AML-193 (cell line): Measurements from ENCODE around the gene AKNA.
A peak's percentile ranks its signal among the peaks of the same experiment; 100 is the strongest.

ENCODE experiments used
- DNase-seq, 2 experiments: peaks; one replicate each; lab custom pipeline; 2025; lab: John Stamatoyannopoulos, UW

Gene AKNA

DNA sequence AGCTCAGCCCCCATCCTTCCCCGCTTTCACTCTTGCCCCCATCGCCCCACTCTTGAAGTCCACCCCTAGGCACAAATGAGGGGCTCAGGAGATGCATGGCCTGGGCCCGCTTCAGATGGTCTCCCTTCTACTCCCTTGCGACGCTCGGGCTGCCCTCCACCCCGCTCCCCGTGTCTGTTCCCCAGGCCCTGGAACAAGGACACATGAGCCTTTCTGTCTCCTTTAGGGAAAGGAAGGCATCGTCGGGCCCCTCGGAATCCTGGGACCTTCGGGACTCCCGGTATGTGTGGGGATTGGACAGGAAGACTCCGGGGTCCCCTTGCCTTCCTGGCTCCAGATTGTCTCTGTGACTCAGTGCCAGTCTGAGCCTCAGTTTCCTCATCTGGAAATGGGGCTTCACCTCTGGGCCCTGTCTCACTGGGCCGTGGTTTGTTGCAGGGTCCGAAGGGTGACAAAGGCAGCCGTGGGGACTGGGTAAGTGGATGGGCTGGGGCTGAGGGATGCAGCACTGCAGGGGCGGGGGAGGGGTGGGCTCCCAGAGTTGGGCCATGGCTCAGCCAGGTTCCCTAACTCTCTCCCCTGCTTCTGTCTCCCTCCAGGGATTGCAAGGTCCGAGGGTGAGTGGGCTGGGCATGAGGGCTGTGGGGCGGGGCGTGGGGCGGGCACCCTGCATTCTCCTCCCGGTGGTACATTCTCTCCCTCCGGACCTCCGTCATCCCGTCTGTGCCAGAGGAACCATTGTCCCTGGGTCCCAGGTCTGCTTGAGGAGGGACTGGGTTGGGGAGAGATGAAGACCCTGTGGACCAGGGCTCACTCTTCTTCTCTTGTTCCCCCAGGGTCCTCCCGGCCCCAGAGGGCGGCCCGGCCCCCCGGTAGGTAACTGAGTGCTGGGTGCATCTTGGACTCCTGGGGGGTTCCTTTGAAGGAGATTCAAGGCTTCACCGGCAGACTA lies 86.7 kb downstream of the AKNA start:
- DNase-seq: no peak

DNA sequence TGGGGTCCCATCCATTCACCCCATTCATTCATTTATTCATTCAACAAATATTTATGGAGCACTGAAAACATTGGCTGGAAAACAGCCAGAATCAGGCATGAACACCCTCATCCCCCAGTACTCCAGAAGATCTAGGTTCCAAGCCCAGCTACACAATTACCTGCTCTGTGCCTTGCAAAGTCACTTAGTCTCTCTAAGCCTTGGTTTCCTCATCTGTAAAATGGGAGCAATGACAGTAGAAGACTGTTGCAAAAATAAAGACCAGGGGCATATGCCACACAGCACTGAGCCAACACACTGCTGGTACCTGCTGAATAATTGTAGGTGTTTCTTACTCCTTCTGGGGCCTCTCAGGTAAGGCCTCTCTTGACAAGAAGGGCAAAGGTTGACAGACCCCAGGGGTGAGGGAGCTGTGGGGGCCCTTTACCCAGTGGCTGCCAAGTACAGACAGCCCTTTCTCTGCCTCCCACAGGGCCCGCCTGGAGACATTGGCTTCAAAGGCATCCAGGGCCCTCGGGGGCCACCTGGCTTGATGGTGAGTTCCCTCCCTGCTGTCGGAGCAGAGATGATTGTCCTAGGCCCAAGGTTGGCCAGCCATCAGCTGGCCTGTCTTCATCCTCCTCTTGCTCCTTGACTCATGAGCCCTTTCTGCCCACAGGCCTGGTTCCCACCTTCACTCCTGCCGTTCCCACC lies 87.5 kb downstream of the AKNA start:
- DNase-seq: no peak

DNA sequence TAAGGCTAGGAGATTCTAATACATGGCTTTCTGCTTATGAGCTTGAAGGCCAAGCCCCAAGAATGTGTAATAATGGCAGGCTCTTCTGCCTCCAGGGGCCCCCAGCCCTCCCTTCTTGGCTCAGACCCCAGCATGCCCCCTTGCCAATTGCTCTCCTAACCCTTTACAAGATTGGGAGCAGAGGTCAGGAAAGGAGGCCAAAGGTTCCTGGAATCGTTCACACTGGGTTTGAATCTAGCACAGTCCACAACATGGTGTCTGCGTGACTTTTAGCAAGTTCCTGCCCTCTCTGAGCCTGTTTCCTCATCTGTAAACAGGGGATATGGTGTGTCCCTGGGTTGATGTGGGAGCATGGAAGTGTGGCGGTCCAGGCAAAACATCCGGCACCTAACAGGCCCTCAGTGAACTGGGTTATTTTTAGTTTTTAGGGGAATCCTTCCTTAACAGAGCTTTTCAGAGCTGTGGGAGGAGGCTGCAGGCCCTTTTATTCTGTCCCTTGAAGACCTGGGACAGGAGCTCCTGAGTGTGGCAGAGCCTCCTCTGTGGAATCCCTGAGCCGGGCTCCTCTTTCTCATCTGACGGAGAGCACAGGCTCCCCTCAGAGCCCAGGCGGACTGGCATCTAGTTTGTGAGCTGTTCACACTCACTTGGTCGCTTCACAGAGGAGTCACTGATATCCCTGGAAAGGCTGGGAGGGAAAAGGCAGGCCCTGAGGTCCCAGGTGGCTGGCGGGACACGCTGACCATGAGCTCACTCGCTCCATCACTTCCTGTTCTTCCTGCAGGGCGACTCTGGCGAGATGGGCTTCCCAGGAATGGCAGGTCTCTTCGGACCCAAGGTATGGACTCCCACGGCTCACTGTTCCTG lies 88.3 kb downstream of the AKNA start:
- DNase-seq: no peak

DNA sequence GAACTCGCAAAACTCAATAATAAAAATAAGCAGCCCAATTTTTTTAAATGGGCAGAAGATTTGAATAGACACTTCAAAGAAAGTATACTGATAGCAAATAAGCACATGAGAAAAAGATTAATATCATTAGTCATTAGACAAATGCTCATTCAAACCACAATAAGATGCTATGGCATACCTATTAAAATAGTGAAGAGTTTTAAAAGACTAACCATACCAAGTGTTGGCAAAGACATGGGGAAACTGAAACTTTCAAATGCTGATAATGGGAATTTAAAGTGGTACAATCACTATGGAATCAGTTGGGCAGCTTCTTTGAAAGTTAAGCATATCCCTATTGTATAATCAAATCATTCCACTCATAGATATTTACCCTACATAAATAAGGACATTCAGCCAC lies 91.4 kb downstream of the AKNA start:
- DNase-seq: no peak

DNA sequence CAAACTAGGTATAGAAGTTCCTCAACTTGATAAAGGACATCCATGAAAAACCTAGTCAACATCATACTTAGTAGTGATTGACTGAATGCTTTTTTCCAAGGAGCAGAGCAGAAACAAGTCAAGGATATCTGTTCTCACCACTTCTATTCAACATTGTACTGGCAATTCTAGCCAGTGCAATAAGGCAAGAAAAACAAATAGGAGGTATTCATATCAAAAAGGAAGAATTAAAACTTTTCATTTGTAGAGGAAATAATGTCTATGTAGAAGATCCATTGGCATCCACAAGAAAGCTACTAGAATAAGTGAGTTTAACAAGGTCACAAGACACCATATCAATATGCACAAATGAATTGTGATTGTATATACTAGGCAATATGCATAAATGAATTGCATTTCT lies 93.1 kb downstream of the AKNA start:
- DNase-seq: no peak

DNA sequence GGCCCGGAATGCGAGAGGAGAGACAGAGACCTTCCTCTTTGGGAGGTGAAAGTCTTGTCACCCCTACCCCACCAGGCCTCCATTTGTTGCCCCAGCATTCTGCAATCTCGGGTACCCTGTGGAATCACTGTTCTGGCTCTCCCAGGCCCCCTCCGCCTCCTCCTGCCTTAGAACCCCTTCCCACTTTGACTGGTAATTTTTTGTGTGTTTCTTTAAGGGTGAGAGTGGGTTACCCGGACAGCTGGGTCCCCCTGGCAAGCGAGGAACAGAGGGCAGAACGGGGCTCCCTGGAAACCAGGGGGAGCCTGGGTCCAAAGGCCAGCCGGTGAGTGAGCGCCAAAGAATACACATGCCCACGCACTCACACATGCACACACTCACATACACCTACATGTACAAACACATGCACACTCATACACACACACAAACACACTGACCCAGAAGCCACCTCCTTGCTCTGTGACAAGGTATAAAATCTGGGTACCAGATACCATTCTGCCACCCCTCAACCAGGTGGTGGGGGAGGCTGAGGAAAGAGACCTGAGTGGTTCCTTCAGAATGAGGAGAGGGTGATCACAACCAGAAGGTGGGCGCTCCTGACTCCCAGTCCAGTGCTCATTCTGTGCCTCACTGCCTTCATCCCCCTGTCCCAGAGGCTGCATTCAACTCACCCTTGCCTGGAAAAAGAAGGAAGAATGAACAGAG lies 95.7 kb downstream of the AKNA start:
- no peak for DNase-seq

DNA sequence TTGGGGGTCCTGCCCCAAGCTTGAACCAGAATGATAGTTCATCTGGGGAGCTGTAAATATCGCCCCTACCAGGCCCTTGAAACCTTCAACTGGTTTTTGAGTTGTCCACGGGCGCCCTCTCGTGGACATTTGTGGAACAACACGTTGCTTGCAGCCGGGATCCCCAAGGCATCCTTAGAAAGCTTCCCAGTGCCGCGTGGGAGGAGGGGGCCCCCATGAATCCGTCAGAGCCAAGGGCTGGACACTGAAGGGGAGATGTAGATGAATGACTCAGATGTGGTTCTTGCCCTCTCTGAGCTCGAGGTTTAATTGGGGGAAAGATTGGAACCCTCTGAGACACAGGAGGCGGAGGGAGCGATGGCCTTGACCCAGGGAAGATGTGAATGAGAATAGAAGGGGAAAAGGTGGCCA lies 96.7 kb downstream of the AKNA start:
- DNase-seq: peak; percentile 17 to 31

DNA sequence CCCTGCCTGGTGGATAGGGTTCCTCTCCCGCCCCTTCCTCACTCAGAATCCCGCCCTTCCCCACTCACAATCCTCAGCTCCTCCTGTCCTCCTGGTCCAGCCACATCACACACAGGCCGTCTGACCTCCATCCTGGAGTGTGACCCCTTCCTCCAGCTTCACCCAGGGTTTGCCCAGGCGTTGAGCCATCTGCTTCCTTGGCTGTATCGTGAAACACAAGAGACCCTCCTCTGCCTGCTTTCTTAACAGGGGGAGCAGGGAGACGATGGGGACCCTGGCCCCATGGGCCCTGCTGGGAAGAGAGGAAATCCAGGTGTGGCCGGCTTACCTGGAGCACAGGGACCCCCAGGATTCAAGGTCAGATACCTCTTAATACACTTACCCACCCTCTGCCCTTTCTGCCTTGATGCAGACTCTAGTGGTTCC lies 97.2 kb downstream of the AKNA start:
- DNase-seq: no peak

DNA sequence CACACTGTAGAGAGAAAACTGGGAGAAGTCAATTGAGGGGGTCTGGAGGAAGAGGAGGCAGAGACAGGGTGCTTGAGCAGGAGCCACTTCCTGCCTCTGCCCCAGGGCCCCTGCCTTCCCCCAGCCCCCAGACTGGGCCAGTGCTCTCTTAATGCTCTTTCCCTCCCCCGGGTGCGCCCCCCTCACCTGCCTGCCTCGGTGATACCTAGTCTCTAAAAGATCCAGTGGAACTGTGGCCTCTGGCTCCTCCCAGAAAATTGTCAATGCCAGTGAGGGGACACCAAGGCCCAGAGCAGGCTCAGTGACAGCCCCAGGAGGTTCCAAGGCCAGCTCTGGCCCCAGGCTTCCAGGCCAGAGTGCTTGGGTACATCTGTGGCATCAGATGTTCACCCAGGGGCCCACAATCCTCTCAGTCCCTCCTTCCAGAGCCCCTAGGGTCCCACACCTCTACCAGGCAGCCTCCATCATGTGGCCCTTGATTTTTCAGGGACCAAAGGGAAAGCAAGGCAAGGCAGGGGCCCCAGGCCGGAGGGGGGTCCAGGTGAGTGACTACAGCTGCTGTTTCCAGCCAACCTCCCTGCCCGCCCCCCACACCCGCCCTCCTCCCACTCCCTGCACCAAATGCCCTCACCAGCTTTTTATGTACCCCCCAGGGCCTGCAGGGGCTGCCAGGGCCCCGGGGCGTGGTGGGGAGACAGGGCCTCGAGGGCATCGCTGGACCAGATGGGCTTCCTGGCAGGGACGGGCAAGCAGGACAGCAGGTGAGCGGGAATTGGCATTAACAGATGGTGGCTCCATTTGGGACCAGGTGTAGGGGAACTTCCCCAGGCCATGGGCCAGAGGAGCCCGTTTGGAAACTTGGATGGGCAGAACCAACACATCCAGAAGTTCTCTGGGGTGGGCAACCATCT lies 98.0 kb downstream of the AKNA start:
- DNase-seq: no peak

DNA sequence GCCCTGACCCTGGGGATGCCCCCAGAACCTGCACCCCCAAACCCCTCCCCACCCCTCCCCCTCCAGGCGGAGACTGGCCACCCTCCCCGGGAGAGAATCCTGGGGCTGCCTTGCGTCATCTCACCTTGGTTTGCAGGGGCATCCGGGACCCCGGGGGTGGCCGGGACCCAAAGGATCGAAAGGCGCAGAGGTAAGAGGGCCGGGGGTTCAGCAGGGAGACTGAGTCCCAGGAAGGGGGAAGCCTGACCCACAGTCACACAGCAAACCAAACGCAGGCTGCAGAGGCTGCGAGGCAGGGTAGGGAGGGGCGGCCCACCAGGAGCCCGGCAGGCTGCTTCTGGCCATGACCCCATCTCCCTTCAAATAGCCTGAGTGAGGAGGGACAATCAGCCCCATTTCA lies 98.7 kb downstream of the AKNA start:
- no peak for DNase-seq

DNA sequence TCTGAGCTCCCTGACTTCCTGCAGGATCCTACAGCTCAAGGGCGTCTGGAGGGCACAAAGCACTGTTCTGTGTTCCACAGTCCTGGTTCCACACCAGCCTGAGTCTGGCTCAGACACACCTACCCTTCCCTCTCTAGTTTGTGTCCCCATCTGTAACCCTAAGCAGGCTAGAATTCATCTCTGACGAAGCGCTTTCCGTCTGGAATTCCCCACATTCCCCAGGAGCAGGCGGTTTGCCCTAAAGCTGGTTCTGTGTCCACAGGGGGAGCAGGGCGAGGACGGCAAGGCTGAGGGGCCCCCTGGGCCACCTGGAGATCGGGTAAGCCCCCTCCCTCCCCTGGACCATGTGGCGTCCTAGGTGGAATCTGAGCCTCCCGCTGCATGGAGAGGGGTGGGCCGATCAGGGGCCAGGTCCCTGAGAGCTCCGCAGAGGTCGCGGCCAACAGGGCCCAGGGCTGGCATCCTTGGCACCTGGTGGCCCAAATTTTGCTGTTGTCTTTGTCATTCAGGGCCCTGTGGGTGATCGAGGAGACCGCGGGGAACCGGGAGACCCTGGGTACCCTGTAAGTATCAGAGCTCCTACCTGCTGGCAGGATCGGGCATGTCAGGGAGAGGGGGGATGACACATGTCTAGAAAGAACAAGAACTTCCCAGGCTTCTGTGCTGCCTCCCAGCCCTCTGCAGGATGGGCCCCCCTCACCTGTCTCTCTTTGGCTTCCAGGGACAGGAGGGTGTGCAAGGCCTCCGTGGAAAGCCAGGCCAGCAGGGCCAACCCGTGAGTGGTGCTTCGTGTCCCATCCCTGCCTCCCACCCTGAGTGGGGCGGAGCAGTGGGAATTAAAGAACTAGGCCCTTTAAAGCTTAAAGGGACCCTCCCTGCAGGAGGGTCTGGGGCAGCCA lies 99.3 kb downstream of the AKNA start:
- no peak for DNase-seq

DNA sequence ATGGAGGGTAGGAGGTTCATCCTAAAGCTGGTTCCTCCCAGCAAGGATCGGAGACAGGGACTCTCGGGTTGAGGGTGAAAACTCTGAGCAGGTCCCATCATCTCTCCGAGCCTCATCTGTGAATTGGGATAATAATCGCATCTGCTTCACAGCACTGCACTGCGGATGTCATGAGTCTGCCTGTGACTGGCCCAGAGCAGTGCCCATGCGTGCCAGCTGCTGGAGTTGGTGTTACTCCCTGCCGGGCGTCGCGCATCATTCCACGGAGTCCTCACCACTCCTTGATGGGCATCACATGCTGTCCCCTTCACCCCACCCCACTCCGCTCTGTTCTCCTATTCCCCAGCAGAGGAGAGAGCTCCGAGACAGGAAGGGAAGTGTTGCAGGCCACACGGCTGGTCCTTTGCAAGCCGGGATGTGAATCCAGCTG lies 100.0 kb downstream of the AKNA start:
- DNase-seq: no peak

DNA sequence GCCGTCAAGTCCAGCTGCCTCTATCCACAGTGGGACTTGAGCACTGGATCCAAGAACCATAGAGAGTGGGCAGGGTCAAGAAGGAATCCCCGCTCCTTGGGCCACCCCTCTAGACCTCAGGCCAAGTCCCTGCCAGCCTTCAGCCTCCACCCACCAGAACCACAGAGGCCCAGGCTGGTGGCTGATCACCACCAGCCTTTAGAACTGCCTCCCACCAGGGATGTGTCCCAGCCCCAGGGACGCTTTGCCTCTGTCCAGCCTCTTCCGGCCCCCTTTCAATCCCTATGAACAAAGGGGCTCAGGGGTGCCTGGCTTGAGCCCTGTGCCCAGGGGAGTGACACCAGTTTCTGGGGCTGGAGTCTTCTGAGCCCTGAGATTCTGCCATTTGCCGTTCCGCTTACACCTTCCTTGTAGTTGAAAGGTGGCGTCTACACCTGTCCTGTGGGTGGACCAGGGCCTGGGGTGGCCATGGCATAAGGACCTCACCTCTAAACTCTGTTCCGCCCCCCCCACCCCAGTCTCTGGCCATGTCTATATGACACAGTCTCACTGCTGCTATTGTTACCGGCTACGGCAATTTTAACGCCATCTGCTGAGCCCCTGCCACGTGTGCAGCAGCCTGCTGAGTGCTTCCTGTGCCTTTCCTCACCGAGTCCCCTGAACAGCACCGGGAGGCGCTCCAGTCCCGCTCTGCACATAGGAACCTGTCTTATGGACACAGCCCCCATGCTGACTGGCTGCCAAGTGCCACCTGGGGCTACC lies 100.6 kb downstream of the AKNA start:
- DNase-seq: no peak

DNA sequence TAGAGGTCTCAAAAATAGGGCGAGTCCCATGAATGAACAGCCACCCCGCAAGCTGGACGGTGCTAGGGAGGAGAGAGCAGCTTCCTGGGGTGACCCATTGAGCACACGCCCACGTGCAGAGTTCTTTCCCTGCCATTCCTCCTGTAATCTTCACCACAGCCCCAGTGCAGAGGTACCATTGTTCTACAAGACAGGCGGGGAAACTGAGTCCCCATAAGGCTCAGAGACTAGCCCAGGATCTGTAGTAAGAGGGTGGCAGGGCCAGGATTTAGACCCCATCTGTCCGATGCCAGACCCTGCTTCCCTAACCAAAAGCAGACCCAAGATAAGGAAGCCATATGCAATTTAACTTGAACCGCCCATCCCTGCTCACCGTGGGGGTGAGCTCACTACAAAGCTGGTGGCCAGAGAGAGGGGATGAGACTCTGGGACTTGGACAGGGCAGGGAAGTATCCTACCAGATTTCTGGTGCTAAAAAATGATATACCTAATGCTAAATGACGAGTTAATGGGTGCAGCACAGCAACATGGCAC lies 101.6 kb downstream of the AKNA start:
- DNase-seq: no peak

DNA sequence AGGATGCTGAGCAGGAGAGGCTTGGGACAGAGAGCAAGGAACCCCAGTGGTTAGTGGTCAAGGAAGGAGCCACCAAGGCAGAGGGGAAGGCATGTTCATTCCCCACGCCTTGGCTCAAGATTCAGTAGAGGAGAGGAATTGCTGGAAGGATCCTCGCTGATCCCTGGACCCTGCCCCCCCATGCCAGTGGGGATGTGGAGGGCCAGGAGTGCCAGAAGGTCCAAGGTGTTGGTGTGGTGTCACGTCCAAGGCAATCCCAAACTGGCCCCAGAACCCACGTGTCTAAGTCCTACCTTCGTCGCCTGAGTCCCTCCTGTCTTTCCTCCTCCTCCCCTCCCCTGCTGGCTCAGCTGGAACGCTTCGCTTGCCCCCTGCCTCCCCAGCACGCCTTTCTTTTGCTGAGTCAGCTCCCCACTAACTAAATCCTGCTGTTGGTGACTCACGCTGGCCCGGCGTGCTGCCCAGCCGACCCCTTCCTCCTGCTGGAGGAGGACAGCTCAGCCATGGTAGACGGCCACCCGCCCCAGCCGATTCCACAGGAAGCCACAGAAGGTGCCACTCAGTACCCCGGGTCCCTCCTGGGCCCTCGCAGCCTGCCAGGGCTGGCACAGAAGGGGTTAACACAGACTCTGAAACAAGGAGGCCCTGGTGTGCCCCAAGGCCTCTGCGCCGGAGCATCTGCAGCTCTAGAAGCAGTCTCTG lies 102.5 kb downstream of the AKNA start:
- DNase-seq: no peak

DNA sequence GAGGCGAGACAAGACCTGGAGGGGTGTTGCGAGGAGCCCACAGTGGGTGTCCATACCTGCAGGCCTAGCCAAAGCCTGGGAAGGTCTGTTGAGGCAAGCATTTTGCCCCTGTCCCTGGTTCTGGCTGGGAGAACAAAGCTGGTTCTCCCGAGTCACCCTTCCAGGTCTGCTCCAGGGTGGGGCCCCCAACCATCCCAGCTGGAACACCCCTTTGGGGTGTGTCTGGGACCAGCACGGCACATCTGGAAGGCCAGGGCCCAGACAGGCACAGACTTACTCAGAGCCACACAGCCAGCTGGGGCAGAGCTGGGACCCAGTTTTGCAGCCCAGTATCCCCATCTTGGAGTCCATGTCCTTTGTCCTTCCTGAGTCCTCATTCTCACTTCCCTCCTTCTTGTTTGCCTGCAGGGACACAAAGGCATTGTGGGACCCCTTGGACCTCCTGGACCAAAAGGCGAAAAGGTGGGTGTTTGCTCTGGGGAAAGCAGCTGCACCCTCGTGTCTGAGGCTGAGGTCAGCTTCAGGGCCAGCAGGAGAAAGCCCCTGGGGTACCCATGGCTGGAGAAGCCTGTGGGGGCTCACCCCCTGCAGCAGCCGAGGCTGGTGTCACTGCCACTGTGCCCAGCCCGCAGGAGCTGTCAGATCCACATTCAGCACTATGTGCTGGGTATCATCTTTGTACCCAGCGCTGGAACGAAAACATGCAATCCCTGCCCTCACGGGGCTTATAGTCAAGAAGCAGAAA lies 103.3 kb downstream of the AKNA start:
- no peak for DNase-seq
